ENCODE data around the gene KRABD2.
"Not testable (repeated sequence)": the region's sequence is repeated elsewhere in the genome, so short reads cannot be mapped to it uniquely, and the experiment has no call there.

Gene KRABD2

GRCh38 chr17:8360751-8361150, 15.8 kb downstream of the KRABD2 start:
- no peak for DNase-seq

- no peak for DNase-seq
Measured at GRCh38 chr17:8360260-8360659, 16.2 kb downstream of the KRABD2 start.

GRCh38 chr17:8359769-8360168, 16.7 kb downstream of the KRABD2 start:
- no peak for DNase-seq

GRCh38 chr17:8357910-8358309, 18.6 kb downstream of the KRABD2 start:
- no peak for DNase-seq

- DNase-seq, result no peak
Measured at GRCh38 chr17:8354236-8354635, 22.3 kb downstream of the KRABD2 start.

GRCh38 chr17:8353736-8354135, 22.8 kb downstream of the KRABD2 start:
- no peak for DNase-seq

- no peak for DNase-seq
Measured at GRCh38 chr17:8350339-8350738, 26.2 kb downstream of the KRABD2 start.

- not testable (repeated sequence) for DNase-seq
Measured at GRCh38 chr17:8347001-8347400, 29.5 kb downstream of the KRABD2 start.

- DNase-seq, result no peak
Measured at GRCh38 chr17:8345951-8346665, 30.4 kb downstream of the KRABD2 start.

- no peak for DNase-seq
Measured at GRCh38 chr17:8345052-8345690, 31.3 kb downstream of the KRABD2 start.

GRCh38 chr17:8341456-8341855, 35.0 kb downstream of the KRABD2 start:
- DNase-seq, result no peak

- no peak for DNase-seq
Measured at GRCh38 chr17:8339540-8339939, 37.0 kb downstream of the KRABD2 start, which contains the start of gene ODF4. Gene ODF4 (plus strand): TSS chr17:8339840. CDS start chr17:8340052, 212 bp downstream.

GRCh38 chr17:8338753-8339140, 37.8 kb downstream of the KRABD2 start:
- no peak for DNase-seq

- DNase-seq, result no peak
Measured at GRCh38 chr17:8337802-8338752, 38.4 kb downstream of the KRABD2 start.

- DNase-seq, result no peak
Measured at GRCh38 chr17:8333281-8333680, 43.2 kb downstream of the KRABD2 start.

GRCh38 chr17:8332688-8333087, 43.8 kb downstream of the KRABD2 start:
- peak; percentile 50 for DNase-seq

GRCh38 chr17:8332128-8332527, 44.4 kb downstream of the KRABD2 start:
- DNase-seq, result no peak

- no peak for DNase-seq
Measured at GRCh38 chr17:8327303-8327649, 49.2 kb downstream of the KRABD2 start.

Data from left kidney (tissue), 1 donor.